ENCODE data around the gene COBL. TPM values are rescaled to one million over a fixed set of nuclear protein-coding genes. Genes with fewer than 3 reads are reported as not detected.
A peak's percentile ranks its signal among the peaks of the same experiment; 100 is the strongest.

The COBL gene
- total and polyA plus RNA-seq, 2 of the 8 experiments (the other 6 are each of a cell fraction or from before 2014, with no cell fraction given) = 13.8 to 40.4 TPM

DNA sequence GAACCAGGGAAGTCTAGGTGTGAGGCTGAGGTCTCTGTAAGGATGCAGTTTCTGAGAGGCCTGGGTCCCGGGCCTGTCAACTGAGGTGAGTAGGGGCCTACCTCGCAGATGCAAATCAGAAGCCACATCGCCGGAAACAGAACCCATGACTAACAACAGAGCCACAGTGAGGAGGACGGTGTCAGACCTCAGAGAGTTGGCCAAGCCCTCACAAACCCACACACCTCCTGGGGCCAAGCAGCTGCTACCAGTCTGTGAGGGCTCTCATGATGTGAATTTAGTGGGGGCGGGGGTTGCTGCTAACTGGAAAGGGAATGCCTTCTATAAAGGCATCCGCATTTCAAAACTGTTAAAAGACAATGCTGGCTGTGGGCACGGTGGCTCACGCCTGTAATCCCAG, 103.0 kb downstream of the COBL start:
- no peaks in the 10 kb centered on the region for H3K9me3 ChIP-seq (ENCODE audit: insufficient read depth in 2 of 2, low read depth in 1 of 2, low read length in 1 of 2)
- ChIA-PET CTCF (ENCODE audit: partially characterized antibody) (interaction anchor here (0.5 to 5.4 kb wide), 5 partner anchors 12 to 153 kb away, joined by 3 to 24 read pairs (median 4); no protein-coding TSS in a partner anchor), POLR2A (ENCODE audit: partially characterized antibody) (interaction anchor here (1.1 to 1.4 kb wide), 2 partner anchors 10 to 113 kb away, joined by 3 to 5 read pairs; no protein-coding TSS in a partner anchor)
- no peak for FAIRE-seq
- 0 out of 7 replicates have a peak, but pooled peaks cover 0 to 4% (median 0%) of the 10 kb centered on the region in 4 experiments for H3K27me3 ChIP-seq (replicated peaks in 1 of 4; ENCODE audit: control insufficient read depth in 3 of 4, extremely low read depth in 1 of 4, insufficient read depth in 3 of 4, low read length in 3 of 4)
- no peak overlapping the region for H3K4me3 ChIP-seq (ENCODE audit: extremely low read depth in 1 of 4, insufficient read depth in 2 of 4, low read depth in 3 of 4, low read length in 4 of 4)
- H4K8ac ChIP-seq (ENCODE audit: extremely low read depth, insufficient read depth, low read length) = no peak overlapping the region; the same call in 1 of the 2 replicates
- H2BK15ac ChIP-seq (ENCODE audit: low read length) = no peak overlapping the region
- no peak overlapping the region for H3K56ac ChIP-seq (replicated peaks; ENCODE audit: insufficient read length, low read depth, low read length)
- no peak overlapping the region for H2BK120ac ChIP-seq (replicated peaks; ENCODE audit: low read depth, low read length)
- no peaks in the 10 kb centered on the region for H3K36me3 ChIP-seq (ENCODE audit: control insufficient read depth in 2 of 4, insufficient read depth in 4 of 4, low read length in 3 of 4)
- H3K23ac ChIP-seq (ENCODE audit: insufficient read length) = no peak overlapping the region
- no peak overlapping the region for H3K27ac ChIP-seq (ENCODE audit: low read depth, low read length)
- peaks cover 0 to 4% of the 10 kb centered on the region in 2 experiments for H4K20me1 ChIP-seq (replicated peaks in 1 of 2; ENCODE audit: control insufficient read depth in 1 of 2, insufficient read depth in 2 of 2, low read length in 2 of 2)
- no peak overlapping the region for H3K4ac ChIP-seq (replicated peaks; ENCODE audit: insufficient read length, low read depth, low read length)
- H2BK12ac ChIP-seq (ENCODE audit: low read depth, low read length) = no peak overlapping the region
- H4K5ac ChIP-seq (ENCODE audit: insufficient read length, low read depth, low read length) = no peak overlapping the region
- no peak overlapping the region for H3K14ac ChIP-seq (ENCODE audit: insufficient read length)
- DNase-seq (ENCODE audit: low read depth in 1 of 2, low spot score in 2 of 2) = no peak
- no peak overlapping the region for H3K9ac ChIP-seq (replicated peaks in 1 of 4; ENCODE audit: extremely low read depth in 1 of 4, low read depth in 3 of 4, low read length in 3 of 4)
- H3K79me1 ChIP-seq (ENCODE audit: low read depth, low read length) = peaks cover 10% of the 10 kb centered on the region
- TF ChIP-seq PHF8 (conservative IDR thresholded peaks at IDR 0.05; ENCODE audit: low read depth, low read length) (no peak), SIX5 (IDR thresholded peaks at IDR 0.05; ENCODE audit: low read depth, low read length) (no peak), SRF (IDR thresholded peaks at IDR 0.05; ENCODE audit: low read depth, low read length) (no peak)
- H3K79me2 ChIP-seq (ENCODE audit: control insufficient read depth in 1 of 2, insufficient read depth in 2 of 2, low read length in 2 of 2) = no peaks in the 10 kb centered on the region; a peak in 1 of 4 replicates
- H4K91ac ChIP-seq (replicated peaks; ENCODE audit: insufficient read length, low read length) = no peak overlapping the region
- H2AFZ ChIP-seq (ENCODE audit: low read length) = no peak overlapping the region
- no peak overlapping the region for H2BK5ac ChIP-seq (ENCODE audit: low read depth, low read length)
- no peak overlapping the region for H3K4me2 ChIP-seq (ENCODE audit: insufficient read depth in 1 of 2, low read depth in 2 of 2, low read length in 2 of 2)
- H3K4me1 ChIP-seq (replicated peaks in 1 of 4; ENCODE audit: control insufficient read depth in 3 of 4, insufficient read depth in 4 of 4, low read length in 3 of 4) = peaks cover 1 to 14% (median 9%) of the 10 kb centered on the region in 4 experiments; a peak in 4 of 7 replicates
- H2AK5ac ChIP-seq (ENCODE audit: low read depth, low read length) = 0 out of 2 replicates have a peak overlapping the region, but pooled peaks have one; percentile 32
- no peak overlapping the region for H2BK20ac ChIP-seq (ENCODE audit: low read length)
- peak overlapping the region; percentile 24; the same call in 1 of the 2 replicates for H3K18ac ChIP-seq (ENCODE audit: extremely low read depth, low read length)
- H3K23me2 ChIP-seq (ENCODE audit: low read depth, low read length) = no peaks in the 10 kb centered on the region; the same call in 1 of the 2 replicates
- 92% methylated on average over 9 of the region's 9 CpGs; no CpG with 5 or more reads in 1 of the 2 experiments for WGBS, 2 experiments (ENCODE audit: extremely low coverage in 1 of 2, insufficient coverage in 1 of 2, insufficient read length in 1 of 2, insufficient replicate concordance in 2 of 2, low coverage in 1 of 2, low lambda C conversion rate in 2 of 2, missing lambda C conversion rate in 1 of 2)
